GM18951 (cell line): ENCODE results near the gene FGD5.

Experiments used
- POLR2A ChIP-seq: IDR thresholded peaks from 4 replicates; pipeline ENCODE4 v1.6.1; 2011; ENCODE audit warnings: mild to moderate bottlenecking; ENCODE audit not compliant: insufficient read length, insufficient read depth; ENCODE audit errors: extremely low read depth
- in situ Hi-C: fragments of 300-500 bp; cut with MboI; formaldehyde crosslinking; loops from one replicate; pipeline ENCODE4 v1.12.0; 2022; ENCODE audit warnings: low sequenced_read_pairs, mixed read lengths, inconsistent platforms; ENCODE audit not compliant: unreplicated experiment

The FGD5 gene

DNA sequence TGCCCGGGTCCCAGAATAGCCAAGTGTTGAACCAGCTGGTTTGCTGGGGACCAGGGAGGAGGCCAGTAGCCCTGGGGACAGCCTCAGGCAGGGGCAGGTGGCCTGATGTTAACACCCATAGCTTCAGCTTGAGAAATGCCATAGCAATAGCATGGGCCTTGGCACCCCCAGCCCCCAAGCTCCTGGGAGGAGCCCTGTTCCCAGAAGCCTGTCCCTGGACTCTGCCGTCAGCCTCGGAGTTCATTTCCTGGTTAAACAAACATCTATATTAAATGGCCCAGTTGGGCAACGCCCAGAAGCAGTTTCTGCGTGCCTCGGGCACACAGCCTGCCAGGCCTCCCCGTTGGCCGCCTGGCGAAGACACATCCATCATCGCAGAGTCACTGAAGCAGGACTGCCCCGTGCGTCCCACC, 58.2 kb downstream of the FGD5 start:
- in situ Hi-C loops = no loop called here
- TF ChIP-seq POLR2A = no peak

DNA sequence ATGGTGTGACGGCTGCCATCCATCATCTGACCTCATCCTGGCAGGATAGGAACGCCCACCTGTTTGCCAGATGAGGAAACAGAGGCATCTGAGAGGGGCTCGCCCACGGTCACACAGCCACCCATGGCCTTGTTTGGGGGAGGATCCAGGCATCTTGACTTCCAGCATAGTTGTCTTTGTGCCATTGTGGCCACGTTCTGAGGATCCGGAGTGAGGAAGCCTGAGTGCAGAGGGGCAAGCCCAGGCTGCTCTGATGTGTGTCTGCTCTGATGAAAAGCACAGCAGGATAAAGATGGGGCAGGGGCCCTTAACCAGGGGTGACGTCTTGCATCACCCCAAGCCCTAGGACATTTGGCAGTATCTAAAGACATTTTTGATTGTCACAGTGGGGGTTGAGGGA, 58.7 kb downstream of the FGD5 start:
- in situ Hi-C loops = no loop called here

DNA sequence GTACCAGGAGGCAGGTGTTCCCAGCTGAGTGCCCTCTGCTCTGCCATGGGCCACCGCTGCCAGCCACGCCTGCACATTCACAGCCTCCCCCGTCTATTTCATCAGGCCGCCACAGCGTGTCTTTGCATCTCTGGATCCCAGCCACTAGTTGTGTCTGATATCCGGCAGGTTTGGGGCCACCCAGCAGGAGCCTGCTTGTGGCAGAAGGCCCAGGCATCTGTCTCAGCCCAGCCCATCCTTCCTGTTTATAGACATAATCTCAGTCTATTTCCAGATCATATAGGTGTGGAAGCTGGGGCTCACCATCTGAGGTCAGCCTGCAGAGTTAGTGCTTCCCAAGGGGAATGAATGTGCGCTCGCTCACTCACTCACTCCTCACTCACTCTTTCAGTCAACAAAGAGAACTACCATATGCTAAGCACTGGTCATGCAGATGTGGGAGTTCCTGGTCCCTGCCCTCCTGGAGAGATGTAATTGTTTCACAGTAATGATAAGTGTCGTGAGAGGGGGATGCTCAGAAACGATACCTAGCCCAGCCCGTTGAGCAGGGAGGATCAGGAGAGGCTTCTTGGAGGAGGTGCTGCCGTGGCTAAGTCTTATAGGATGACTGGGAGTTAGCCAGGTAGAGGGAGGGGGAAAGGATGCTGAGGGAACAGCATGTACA, 60.6 kb downstream of the FGD5 start:
- TF ChIP-seq POLR2A = no peak
- in situ Hi-C loops = no loop called here

More for the DNA sequence above, 58.7 kb downstream of the FGD5 start:
- TF ChIP-seq POLR2A = no peak

DNA sequence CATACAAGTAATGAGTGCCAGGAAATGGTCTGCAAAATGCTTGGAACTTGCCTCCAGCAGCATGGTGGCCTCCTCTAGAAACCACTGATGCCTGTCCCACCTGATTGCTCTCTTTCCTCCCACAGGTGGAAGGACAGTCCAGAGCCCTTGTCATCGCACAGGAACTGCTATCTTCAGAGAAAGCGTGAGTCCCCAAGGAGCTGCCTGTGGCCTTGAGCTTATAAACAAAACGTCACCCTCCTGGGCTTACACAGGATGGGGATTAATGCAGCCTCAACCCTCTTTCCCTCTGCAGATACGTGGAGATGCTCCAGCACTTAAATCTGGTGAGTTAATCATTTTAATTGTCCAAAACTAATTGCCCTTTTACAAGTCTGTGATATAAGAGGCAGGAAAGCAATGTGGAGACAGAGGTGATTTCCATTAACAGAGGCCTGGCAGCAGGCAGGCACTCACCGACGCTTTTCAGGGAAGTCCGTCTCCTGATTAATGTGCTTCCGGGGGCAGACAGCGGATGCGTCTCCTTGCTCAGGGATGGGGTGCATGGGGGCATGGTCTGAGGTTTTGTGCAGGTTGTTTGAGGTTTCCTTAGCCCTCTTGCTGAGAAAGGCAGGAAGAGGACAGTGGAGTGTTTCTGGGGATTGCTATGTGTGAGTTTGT, 61.8 kb downstream of the FGD5 start:
- in situ Hi-C loops = no loop called here
- TF ChIP-seq POLR2A = no peak

DNA sequence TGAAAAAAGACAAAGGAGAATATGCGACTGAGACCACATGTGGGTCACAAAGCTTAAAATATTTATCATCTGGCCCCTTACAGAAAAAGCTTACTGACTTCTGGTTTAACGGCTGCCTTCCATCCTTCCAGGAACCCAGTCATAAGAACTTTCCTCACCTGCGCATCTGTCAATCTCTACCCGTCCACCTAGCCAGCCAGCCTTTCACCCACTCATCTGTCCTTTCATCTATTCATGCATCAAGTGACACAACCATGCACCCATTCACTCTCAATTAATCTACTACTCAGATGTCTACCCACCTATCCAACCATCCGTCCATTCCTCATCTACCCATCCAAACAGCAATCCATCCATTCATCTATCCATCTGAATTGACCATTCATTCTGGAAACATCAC, 64.5 kb downstream of the FGD5 start:
- in situ Hi-C loops = no loop called here

DNA sequence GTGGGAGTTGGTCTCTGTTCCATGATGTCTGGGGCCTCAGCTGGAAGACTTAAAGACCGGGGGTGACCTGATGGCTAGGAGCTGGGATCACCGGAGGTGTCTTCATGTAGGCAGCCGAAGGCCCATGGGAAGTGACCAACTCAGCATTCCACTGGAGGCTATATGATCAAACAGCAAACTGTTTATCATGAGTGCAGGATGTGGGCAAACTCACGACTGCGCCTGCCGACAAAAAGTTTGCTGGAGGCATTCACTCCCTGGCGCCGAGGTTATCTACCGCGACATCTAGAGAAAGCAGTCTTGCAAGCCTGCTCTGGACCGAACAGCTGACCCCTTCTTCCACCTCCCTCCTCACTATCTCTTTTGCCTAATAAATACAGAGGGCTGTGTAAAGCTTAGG, 65.9 kb downstream of the FGD5 start:
- TF ChIP-seq POLR2A = no peak
- in situ Hi-C loops = no loop called here

More for the DNA sequence above, 64.5 kb downstream of the FGD5 start:
- no peak for TF ChIP-seq POLR2A

DNA sequence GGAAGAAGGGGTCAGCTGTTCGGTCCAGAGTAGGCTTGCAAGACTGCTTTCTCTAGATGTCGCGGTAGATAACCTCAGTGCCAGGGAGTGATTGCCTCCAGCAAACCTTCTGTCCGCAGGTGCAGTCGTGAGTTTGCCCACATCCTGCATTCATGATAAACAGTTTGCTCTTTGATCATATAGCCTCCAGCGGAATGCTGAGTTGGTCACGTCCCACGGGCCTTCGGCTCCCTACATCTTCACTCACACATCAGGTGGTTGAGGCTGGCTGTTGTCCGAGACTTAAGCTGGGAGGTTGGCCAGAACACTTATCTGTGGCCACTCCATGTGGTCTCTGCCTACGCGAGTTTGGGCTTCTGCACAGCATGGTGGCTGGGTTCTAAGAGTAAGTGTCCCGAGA, 66.5 kb downstream of the FGD5 start:
- TF ChIP-seq POLR2A = no peak
- in situ Hi-C loops = no loop called here

DNA sequence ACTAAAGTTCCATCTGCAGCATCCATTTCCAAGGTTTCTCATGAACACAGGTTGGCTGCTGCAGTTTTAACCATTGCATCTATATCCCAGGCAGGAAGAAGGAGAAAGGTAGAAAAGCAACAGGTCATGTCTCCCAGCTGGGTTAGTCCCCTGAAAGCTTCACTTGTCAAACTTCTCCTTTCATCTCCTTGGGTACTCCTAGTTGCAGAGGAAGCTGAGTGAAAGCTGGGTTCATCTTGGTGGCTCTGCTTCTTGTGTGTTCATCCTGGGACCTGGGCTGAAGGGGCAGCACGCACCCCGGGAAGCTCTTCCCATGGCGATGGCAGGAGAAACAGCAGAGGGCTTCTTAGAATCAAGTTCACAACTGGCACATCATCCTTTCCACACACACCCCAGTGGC, 67.3 kb downstream of the FGD5 start:
- no peak for TF ChIP-seq POLR2A
- in situ Hi-C loops = no loop called here

DNA sequence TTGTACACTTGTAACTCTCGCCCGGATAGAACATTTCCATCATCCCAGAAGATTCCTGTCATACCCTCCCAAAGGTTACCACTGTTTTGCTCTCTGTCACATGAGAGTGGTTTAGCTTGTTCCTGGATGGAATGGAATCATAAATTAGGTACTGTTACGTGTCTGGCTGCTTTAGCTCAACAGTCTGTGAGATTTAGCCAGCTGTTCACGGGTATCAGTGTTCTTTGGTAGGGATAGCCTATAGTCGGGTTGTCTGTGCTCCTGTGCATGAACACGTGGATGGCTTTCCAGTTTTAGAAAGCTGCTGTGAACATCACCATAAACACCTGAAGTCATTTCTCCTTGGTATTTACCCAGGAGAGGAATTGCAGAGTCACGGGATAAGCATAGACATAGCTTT, 70.4 kb downstream of the FGD5 start:
- in situ Hi-C loops = no loop called here

DNA sequence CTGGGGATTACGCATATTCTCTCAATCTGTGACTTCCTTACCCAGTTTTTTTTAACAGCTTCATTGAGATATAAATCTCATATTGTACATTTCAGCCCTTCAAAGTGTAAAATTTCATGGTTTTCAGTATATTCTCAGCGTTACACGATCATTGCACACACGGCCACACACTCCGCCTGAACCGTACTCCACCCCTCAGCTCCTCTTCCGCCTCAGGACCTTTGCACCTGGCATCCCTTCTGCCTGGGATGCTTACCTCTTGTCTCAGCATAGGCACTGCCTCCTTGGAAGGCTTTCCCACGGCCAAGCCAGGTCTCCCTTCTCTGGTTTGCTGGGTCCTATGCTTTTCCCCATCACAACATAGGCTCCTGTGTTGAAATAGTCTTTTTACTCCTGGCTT, 71.2 kb downstream of the FGD5 start:
- no peak for TF ChIP-seq POLR2A
- in situ Hi-C loops = no loop called here

More for the DNA sequence above, 70.4 kb downstream of the FGD5 start:
- TF ChIP-seq POLR2A = no peak

DNA sequence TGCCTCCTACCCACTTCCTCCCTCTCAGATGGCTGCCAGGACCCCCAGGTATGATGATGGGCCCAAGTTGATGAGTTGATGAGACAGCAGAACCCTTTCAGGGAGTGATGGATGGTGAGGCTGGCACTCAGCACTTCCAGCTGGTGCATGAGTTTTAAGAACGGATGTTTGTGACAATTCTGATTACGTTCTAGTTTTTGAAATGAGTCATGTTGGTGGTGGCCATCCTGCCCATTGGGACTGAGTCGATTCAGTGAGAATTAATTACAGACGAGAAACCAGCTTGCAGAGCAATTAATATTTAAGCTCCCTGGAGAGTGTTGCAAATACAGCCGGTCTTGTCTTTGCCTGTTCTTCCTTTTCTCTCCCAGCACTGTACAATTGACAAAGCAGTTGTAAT, 71.7 kb downstream of the FGD5 start:
- TF ChIP-seq POLR2A = no peak

DNA sequence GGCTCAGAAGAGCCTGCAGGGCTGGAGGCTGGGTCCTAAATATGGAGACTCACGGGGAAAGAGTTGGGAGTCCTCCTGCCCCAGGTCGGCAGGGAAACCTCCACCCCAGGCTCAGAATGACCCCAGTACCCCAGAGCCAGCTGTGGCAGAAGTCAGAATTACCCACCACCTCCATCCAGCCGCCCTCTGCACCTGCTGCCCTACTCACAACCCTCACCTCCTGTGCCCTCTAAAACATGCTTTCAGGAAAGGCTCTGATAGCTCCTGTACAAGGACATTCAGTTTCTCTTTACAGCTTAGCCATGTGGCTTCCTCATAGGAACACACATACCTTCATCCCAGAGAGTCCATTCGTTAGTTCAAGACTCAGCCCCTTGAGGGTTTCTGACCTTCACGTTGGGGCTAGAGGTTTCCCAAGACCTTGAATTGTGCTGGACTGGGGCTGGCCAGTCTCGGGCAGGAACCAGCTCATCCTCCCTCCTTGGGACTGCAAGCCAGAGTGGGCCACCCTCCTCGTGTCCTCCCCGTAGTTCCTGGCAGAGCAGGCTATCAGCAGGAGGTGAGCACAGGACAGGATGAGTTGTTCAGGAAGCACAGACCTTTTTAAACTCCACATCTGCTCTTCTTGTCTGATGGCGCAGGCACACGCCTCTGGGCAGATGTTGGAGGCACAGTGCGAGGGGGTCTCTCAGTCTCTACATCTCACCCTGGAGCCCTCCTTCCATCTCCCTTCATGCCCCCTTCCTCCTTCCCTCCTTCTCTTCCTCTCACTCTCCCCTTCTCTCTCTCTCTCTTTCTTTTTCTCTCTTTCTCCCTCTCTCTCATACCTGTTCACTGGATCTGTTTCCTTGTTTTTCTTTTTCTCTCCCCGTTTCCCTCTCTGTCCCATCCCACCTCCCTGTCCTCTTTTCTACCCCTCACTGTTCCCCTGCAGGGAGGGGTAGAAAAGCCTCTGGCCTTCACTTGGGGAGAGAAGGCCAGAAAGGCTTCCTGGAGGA, 72.7 kb downstream of the FGD5 start:
- in situ Hi-C loops = no loop called here

More for the DNA sequence above, 71.7 kb downstream of the FGD5 start:
- in situ Hi-C loops = no loop called here

DNA sequence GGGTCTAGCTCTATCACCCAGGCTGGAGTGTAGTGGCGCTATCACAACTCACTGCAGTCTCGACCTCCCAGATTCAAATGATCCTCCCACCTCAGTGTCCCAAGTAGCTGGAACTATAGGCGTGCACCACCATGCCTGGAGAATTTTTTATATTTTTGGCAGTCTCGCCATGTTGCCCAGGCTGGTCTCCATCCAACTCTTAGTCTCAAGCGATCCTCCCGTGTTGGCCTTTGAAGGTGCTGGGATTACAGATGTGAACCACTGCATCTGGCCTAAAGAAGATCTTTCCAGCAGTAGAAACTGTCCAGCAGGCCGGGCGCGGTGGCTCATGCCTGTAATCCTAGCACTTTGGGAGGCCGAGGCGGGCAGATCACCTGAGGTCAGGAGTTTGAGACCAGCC, 73.5 kb downstream of the FGD5 start:
- TF ChIP-seq POLR2A = no peak
- in situ Hi-C loops = no loop called here

More for the DNA sequence above, 72.7 kb downstream of the FGD5 start:
- no peak for TF ChIP-seq POLR2A

DNA sequence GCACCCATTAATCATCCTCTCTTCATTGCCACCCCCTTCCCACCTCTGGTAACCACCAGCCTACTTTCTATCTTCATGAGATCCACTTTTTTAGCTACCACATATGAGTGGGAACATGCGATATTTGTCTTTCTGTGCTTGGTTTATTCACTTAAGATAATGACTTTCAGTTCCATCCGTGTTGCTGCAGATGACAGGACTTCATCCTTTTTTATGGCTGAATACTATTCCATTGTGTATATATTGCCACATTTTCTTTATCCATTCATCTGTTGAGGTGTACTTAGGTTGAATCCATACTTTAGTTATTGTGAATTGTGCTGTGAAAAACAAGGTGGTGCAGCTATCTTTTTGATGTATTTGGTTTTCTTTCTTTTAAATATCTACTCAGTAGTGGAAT, 75.3 kb downstream of the FGD5 start:
- in situ Hi-C loops = no loop called here
- no peak for TF ChIP-seq POLR2A

DNA sequence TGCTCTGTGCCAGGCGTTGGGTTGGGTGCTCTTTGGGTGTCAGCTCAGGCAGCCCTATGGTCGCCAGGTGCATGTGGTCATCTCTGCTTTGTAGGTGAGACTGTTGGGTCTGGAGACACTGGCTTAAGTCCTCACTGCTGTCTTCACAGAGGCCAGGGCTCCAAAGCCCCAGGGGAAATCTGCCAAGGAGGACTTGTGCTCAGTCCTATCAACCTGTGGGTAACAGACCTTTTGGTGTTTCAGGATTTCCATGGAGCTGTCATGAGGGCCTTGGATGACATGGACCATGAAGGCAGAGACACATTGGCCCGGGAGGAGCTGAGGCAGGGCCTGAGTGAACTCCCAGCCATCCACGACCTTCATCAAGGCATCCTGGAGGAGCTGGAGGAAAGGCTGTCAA, 78.5 kb downstream of the FGD5 start:
- no peak for TF ChIP-seq POLR2A
- in situ Hi-C loops = no loop called here
